ENCODE results near the gene TRPC4AP.

Gene TRPC4AP

DNA sequence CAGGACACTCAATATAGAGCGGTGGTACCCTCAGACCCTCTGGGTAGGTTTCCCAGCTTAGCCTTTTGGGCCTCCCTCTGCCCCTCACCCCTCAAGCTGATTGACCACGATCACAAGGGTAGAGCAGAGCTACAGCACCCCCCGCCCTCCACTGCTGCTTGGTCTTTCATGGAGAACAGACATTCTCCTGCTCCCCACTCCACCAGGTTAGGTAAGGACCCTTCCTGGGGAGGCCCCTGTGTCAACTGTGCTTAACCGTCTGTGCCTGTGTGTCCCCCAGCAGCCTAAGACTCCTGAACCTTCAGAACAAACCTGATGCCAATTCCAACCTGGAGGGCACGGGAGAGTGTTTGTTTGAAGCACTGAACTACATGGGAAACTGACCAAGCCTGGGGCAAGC is 125.2 kb downstream of the TRPC4AP start:
- no peak for DNase-seq

GRCh38 chr20:34965051-34965450 is 127.6 kb downstream of the TRPC4AP start:
- DNase-seq, result no peak

DNA sequence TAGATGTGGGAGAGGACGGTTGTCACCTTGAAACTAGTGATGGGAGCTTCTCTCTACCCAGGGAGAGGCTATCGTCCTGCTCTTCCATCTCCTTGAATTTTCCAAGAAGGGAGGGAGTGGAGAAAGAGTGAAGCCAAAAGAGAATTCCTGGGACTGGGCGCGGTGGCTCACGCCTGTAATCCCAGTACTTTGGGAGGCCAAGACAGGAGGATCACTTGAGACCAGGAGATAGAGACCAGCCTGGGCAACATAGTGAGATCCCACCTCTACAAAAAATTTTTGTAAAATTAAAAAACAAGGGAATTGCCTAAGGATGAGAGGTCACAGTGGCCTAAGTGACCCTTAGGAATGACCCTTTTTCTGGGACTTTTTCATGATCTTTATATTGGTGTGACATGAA is 128.1 kb downstream of the TRPC4AP start:
- DNase-seq, result no peak

DNA sequence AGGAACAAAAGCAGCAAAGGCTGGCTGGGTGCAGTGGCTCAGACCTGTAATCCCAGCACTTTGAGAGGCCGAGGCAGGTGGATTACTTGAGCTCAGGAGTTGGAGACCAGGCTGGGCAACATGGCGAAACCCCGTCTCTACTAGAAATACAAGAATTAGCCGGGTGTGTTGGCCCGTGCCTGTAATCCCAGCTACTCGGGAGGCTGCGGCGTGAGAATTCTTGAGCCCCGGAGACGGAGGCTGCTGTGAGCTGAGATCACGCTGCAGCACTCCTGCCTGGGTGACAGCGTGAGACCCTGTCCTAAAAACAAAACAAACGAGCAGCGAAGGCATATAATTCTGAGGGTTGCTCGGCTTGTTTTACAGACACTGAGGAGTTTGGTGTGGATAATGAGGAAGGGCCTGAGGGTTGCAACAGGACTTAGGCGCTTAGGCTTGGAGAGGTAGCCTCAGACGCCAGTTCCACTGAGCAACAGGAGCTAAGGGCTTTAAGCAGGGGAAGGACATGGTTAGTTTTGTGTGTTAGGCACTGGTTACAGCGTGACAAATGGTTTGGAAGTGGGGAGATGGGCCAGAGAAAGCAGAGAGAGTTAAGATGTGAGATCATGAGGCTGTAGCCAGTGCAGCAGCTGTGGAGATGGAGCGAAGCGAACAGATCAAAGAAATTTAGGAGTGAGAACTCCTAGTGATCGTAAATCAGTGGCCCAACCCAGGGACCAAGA is 135.7 kb downstream of the TRPC4AP start:
- no peak for DNase-seq

- no peak for DNase-seq
Observed at GRCh38 chr20:34956041-34956458, 136.6 kb downstream of the TRPC4AP start.

DNA sequence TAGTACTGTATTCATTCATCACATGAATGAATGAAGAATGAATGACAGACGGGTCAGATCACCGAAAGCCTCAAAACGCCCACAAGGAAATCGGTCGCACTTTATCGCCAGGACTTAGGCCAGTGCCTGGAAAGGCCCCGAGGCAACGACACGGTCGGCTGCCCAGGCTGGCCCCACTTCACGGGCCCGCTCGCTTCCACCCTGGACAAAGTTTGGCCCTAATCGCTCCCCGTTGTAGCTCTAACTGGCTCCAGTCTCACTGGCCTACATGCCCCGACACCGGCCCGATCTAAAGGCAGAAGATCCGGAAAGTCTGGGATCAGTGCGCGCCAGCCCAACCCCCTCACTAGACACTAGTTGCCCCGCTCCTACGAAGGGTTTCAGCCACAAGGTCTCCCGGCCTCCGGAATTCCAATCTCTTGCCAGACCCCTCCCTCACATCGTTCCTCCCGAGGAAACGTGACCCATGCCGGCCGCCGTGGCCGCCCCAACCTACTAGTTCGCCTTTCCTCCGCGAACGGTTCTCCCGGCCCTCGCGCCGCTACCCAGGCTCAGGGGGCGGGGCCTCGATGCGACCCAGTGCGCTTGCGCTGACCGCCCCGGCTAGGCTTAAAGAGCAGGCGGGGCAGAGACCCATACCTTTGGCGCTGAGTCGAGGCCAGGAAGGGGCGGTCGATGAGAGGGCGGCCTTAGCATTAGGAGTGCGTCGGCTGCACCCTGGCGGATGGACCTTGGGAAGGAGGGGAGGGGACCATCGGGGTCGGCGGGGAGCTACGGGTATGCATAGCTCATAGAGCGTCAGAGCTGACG is 137.2 kb downstream of the TRPC4AP start, which contains the start of the genes GSS and MYH7B:
Gene GSS, minus strand, starts transcription at position 576 of the 810 bp plus-strand sequence. CDS start 3,954 bp downstream, outside the sequence.
Gene MYH7B, plus strand, starts transcription at position 638 of the 810 bp plus-strand sequence. CDS start 22,138 bp downstream, outside the sequence.
- peak; percentile 96 for DNase-seq

DNA sequence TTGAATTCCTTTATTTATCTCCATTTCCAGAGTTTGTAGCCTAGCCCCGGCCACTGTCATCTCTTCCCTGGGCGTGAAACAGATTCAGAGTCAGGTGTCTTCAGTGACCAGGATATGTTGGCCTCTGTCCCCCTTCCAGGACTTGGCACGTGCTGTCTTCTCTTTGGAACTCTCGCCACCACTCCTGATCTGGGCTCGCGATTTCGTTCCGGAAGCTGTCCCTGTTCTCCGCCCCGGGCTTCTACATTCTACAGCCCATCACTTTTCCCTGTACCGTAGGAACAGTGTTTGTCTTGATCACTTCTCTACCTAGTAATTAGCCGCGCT is 137.7 kb downstream of the TRPC4AP start:
- DNase-seq, result peak; percentile 51

DNA sequence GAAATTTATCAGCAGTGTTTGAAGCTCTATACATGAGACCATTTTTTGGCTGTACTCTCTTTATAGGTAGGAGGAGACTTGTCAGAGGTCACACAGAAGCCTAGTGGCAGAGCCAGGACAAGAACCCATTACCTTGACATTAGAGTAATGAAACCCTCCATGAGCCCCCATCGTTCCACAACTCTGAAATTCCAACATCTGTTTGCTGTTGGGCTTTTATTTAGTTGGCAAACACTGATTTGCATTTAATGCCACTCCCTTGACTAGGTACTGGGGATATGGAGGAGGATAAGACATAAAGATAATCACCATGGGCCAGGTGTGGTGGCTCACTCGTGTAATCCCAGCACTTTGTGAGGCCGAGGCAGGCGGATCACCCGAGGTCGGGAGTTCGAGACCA is 138.6 kb downstream of the TRPC4AP start:
- DNase-seq, result no peak

DNA sequence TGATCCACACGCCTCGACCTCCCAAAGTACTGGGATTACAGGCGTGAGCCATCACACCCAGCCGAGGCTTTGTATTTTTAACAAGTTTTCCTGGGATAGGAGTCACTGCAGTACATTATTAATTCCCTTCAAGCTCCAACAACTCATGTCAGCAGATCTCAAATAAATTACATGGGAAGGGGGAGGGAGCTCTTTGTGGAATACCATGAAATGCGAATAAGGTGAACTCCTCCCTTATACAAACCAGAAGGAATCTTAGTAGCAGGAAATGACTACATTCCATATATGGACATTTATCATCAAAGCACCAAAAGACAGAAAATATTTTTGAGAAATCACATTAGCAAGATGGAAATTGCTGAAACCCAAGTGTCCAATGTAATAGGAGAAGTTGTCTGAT is 139.9 kb downstream of the TRPC4AP start:
- DNase-seq, result peak; percentile 79

Measured in fibroblast of skin of abdomen (primary cell).